Prostate gland (tissue), 2 donors: ENCODE data around the gene PANK1.

Experiments used
- POLR2AphosphoS5 ChIP-seq: sonication (generic); formaldehyde crosslinking; IDR thresholded peaks from one replicate; pipeline ENCODE4 v1.6.1; 2017; ENCODE audit warnings: antibody characterized with exemption
- TF ChIP-seq, protein P1 (sequence below), 4 experiments: fragments of 200-600 bp in 2 of 4; fragments of 450-650 bp in 2 of 4; sonication (generic) in 2 of 4; IDR thresholded peaks; 1 replicate in 3 of 4; 2 replicates in 1 of 4; pipeline ENCODE4 v1.5.1; 2016 to 2019; ENCODE audit warnings: antibody characterized with exemption in 4 of 4, mild to moderate bottlenecking in 2 of 4, moderate library complexity in 2 of 4

DNA sequence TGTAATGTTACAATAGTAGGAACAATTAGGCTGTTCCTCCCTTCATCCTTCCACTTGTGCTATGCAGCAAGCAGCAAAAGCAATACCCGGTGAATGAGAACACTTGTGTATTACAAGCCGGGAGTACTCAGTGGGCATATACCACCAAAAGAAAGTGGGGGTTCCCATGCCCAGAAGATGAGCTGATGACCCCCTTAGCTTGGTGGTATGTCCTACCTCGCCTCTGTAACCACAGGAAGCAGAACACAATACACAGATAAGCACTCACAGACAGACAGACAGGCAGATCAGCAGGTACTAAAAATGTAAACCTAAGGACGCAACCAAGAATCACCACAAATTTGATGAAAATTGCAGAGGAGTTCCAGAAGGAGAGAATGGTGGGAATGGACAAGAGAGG lies 40.9 kb upstream of the PANK1 start:
- TF ChIP-seq, protein P1, sequence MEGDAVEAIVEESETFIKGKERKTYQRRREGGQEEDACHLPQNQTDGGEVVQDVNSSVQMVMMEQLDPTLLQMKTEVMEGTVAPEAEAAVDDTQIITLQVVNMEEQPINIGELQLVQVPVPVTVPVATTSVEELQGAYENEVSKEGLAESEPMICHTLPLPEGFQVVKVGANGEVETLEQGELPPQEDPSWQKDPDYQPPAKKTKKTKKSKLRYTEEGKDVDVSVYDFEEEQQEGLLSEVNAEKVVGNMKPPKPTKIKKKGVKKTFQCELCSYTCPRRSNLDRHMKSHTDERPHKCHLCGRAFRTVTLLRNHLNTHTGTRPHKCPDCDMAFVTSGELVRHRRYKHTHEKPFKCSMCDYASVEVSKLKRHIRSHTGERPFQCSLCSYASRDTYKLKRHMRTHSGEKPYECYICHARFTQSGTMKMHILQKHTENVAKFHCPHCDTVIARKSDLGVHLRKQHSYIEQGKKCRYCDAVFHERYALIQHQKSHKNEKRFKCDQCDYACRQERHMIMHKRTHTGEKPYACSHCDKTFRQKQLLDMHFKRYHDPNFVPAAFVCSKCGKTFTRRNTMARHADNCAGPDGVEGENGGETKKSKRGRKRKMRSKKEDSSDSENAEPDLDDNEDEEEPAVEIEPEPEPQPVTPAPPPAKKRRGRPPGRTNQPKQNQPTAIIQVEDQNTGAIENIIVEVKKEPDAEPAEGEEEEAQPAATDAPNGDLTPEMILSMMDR (IDR thresholded peaks at IDR 0.05): no peak
- no peak for TF ChIP-seq POLR2AphosphoS5
